AG04450 (cell line): Measurements from ENCODE around the gene IGFN1. TPM values are rescaled to one million over a fixed set of nuclear protein-coding genes. Genes with fewer than 3 reads are reported as not detected.
A peak's percentile ranks its signal among the peaks of the same experiment; 100 is the strongest.

Experiments
- CTCF ChIA-PET: fragments of 300-600, 350-600 bp; formaldehyde crosslinking; extraction: SDS; loops from one replicate; lab custom pipeline; 2022; ENCODE audit warnings: antibody characterized with exemption, inconsistent platforms; lab: Charles Lee
- POLR2A ChIA-PET: fragments of 350-600 bp; formaldehyde crosslinking; extraction: SDS; loops from one replicate; lab custom pipeline; 2021; ENCODE audit warnings: antibody characterized with exemption, inconsistent platforms; lab: Yijun Ruan, JAX
- DNase-seq: peaks from one replicate; pipeline ENCODE4 v3.0.0-alpha.2; 2011; ENCODE audit warnings: low read depth, low spot score
- H3K27ac ChIP-seq: one replicate; pipeline ENCODE4 v1.5.1; 2012; ENCODE audit warnings: low read depth, low read length, control low read depth
- H3K27me3 ChIP-seq: one replicate; pipeline ENCODE4 v1.6.0; 2012; ENCODE audit warnings: low read length; ENCODE audit not compliant: control insufficient read depth, insufficient read depth
- H3K4me3 ChIP-seq: 2 replicates; pipeline ENCODE4 v1.5.1; 2011; ENCODE audit warnings: mild to moderate bottlenecking, low read depth, low read length, control low read depth
- H3K9me3 ChIP-seq: 2 replicates; pipeline ENCODE4 v1.5.1; 2012; ENCODE audit warnings: low read length; ENCODE audit not compliant: control insufficient read depth, insufficient read depth
- CTCF ChIP-seq: IDR thresholded peaks from 2 replicates; pipeline ENCODE4 v1.5.1; 2011; ENCODE audit warnings: low read depth, low read length, control low read depth, inconsistent platforms
- polyA plus RNA-seq: library from polyadenylated mRNA; depleted of rRNA; stranded (reverse); fragments of >200 nt; gene quantifications from 2 replicates; pipeline ENCODE4 v1.2.3, GENCODE V29; 2011

IGFN1 gene
- polyA plus RNA-seq, 1 experiment, result not detected

GRCh38 chr1:201181323-201181722 lies 9.3 kb upstream of the IGFN1 start:
- Histone ChIP-seq H3K4me3 (no peak overlapping the region), H3K9me3 (no peaks in the 10 kb centered on the region; the same call in 1 of the 2 replicates), H3K27me3 (peaks cover 25% of the 10 kb centered on the region), H3K27ac (no peak overlapping the region)
- POLR2A ChIA-PET, result no interaction called here
- no peak for TF ChIP-seq CTCF
- no peak for DNase-seq
- CTCF ChIA-PET, result no interaction called here

- DNase-seq, result no peak
- H3K27ac ChIP-seq, result no peak overlapping the region
- no peak overlapping the region for H3K4me3 ChIP-seq
- TF ChIP-seq CTCF, result no peak
- H3K27me3 ChIP-seq, result peaks cover 25% of the 10 kb centered on the region
- ChIA-PET POLR2A (no interaction called here), CTCF (no interaction called here)
- H3K9me3 ChIP-seq, result no peaks in the 10 kb centered on the region; the same call in 1 of the 2 replicates
These were observed 8.9 kb upstream of the IGFN1 start for GRCh38 chr1:201181726-201182125.

- Histone ChIP-seq H3K27ac (no peak overlapping the region), H3K4me3 (no peak overlapping the region), H3K9me3 (no peaks in the 10 kb centered on the region; the same call in 1 of the 2 replicates), H3K27me3 (peaks cover 25% of the 10 kb centered on the region)
- no peak for TF ChIP-seq CTCF
- ChIA-PET POLR2A (no interaction called here), CTCF (interaction anchor here (0.7 kb wide), 1 partner anchor 100 kb away, joined by 3 read pairs; no protein-coding TSS in a partner anchor)
- DNase-seq, result no peak
These were observed 7.4 kb upstream of the IGFN1 start for GRCh38 chr1:201183209-201183608.

- POLR2A ChIA-PET, result no interaction called here
- no peak overlapping the region for H3K27ac ChIP-seq
- no peak overlapping the region for H3K4me3 ChIP-seq
- no peak for DNase-seq
- H3K27me3 ChIP-seq, result peaks cover 22% of the 10 kb centered on the region
- CTCF ChIA-PET, result interaction anchor here (0.7 to 2.0 kb wide), 3 partner anchors 8 to 98 kb away, joined by 3 to 12 read pairs (median 4); no protein-coding TSS in a partner anchor
- TF ChIP-seq CTCF, result no peak
- no peaks in the 10 kb centered on the region; the same call in 1 of the 2 replicates for H3K9me3 ChIP-seq
These were observed 6.9 kb upstream of the IGFN1 start for GRCh38 chr1:201183753-201184152.

- ChIA-PET POLR2A (no interaction called here), CTCF (interaction anchor here (0.7 to 2.0 kb wide), 4 partner anchors 9 to 99 kb away, joined by 3 to 12 read pairs (median 4); no protein-coding TSS in a partner anchor)
- peak; percentile 60 for DNase-seq
- H3K27ac ChIP-seq, result no peak overlapping the region
- peaks cover 17% of the 10 kb centered on the region for H3K27me3 ChIP-seq
- H3K4me3 ChIP-seq, result no peak overlapping the region
- H3K9me3 ChIP-seq, result no peaks in the 10 kb centered on the region; the same call in 1 of the 2 replicates
- peak; percentile 79 for TF ChIP-seq CTCF
These were observed 6.1 kb upstream of the IGFN1 start for GRCh38 chr1:201184307-201185122.
